Upper lobe of right lung (tissue), 1 donor: ENCODE results near the gene DYNLRB1. TPM values are rescaled to one million over a fixed set of nuclear protein-coding genes. Genes with fewer than 3 reads are reported as not detected.

Experiments used
- ATAC-seq: fragments of 200-7000 bp; cut with Tn5 transposase; one replicate; pipeline ENCODE4 v1.9.1; 2020; ENCODE audit warnings: mild to moderate bottlenecking, moderate library complexity
- DNase-seq: peaks from one replicate; pipeline ENCODE4 v3.0.0-alpha.2; 2020
- H3K27ac ChIP-seq: fragments of 200-600 bp; one replicate; pipeline ENCODE4 v1.8.0; 2022
- H3K27me3 ChIP-seq: fragments of 200-600 bp; one replicate; pipeline ENCODE4 v1.8.0; 2022; ENCODE audit warnings: mild to moderate bottlenecking
- H3K36me3 ChIP-seq: fragments of 200-600 bp; one replicate; pipeline ENCODE4 v1.8.0; 2022
- H3K4me1 ChIP-seq: fragments of 200-600 bp; one replicate; pipeline ENCODE4 v1.8.0; 2022
- H3K4me3 ChIP-seq: fragments of 200-600 bp; one replicate; pipeline ENCODE4 v1.8.0; 2022; ENCODE audit warnings: mild to moderate bottlenecking
- H3K9me3 ChIP-seq: fragments of 200-600 bp; one replicate; pipeline ENCODE4 v1.8.0; 2022
- intact Hi-C: fragments of 100-400 bp; cut with DNase I; formaldehyde crosslinking; loops from one replicate; pipeline ENCODE4 v1.11.0; 2022
- total RNA-seq: library from RNA; stranded (reverse); fragmentation: NEBNext Ultra II Directional; extraction: Animal tissue kit (Norgen Biotek cat#: 25700); gene quantifications from one replicate; pipeline ENCODE4 v1.2.1, GENCODE V29; 2021
- TF ChIP-seq, protein P1 (sequence below): fragments of 200-600 bp; IDR thresholded peaks from one replicate; pipeline ENCODE4 v1.8.0; 2022; ENCODE audit warnings: antibody characterized with exemption
- donor health status: DM: no; HTN: yes; CAD: no; lungs with severe emphysema.

Gene DYNLRB1
- total RNA-seq, 1 donor from 2014 or later = 146 TPM

DNA sequence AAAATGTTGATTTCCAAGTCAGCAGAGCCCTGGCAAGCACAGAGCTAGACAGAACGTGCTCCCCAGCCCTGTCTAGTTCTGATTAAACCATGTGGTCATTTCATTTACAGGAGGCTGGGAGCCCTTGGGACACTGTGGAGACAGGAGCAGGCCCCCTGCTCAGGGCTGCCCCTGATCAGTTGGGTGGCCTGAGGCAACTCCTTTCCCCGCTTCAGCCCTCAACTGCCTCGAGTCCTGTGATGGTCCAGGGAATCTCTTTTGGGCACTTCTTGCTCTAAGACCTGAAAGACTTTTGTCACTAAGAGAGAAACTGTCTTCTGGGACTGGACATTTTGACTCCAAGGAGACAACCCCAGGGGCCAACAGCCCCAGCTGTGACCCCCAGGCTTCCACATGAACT, 13.5 kb downstream of the DYNLRB1 start:
- ATAC-seq (no peak), DNase-seq (no peak)
- intact Hi-C loops = no loop called here
- TF ChIP-seq, protein P1, sequence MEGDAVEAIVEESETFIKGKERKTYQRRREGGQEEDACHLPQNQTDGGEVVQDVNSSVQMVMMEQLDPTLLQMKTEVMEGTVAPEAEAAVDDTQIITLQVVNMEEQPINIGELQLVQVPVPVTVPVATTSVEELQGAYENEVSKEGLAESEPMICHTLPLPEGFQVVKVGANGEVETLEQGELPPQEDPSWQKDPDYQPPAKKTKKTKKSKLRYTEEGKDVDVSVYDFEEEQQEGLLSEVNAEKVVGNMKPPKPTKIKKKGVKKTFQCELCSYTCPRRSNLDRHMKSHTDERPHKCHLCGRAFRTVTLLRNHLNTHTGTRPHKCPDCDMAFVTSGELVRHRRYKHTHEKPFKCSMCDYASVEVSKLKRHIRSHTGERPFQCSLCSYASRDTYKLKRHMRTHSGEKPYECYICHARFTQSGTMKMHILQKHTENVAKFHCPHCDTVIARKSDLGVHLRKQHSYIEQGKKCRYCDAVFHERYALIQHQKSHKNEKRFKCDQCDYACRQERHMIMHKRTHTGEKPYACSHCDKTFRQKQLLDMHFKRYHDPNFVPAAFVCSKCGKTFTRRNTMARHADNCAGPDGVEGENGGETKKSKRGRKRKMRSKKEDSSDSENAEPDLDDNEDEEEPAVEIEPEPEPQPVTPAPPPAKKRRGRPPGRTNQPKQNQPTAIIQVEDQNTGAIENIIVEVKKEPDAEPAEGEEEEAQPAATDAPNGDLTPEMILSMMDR = no peak
- Histone ChIP-seq H3K9me3 (no peaks in the 10 kb centered on the region), H3K27ac (no peak overlapping the region), H3K4me3 (no peak overlapping the region), H3K36me3 (peaks cover 74% of the 10 kb centered on the region), H3K4me1 (peaks cover 39% of the 10 kb centered on the region), H3K27me3 (no peaks in the 10 kb centered on the region)

DNA sequence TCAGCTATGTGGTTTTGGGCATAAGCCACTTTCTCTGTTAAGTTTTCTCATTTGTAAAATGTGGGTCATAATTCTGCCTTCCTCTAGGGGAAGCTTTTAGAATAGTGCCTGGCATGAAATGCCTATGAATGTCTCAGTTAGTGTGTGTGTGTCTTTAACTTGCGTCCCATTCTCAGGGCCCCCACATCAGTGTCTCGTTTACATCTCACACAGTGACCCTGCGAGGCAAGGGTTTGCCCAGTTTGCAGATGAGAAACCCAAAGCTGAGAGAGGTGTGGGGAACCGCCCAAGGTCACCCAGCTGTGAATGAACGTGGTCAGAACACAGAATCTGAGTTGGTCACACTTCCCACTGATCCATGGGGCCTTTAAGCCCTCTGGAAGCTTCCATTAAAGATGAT, 14.1 kb downstream of the DYNLRB1 start:
- no peak overlapping the region for H3K27ac ChIP-seq
- TF ChIP-seq, protein P1 = no peak
- intact Hi-C loops = no loop called here
- H3K4me3 ChIP-seq = no peak overlapping the region
- no peak for ATAC-seq
- peaks cover 33% of the 10 kb centered on the region for H3K4me1 ChIP-seq
- H3K27me3 ChIP-seq = no peaks in the 10 kb centered on the region
- no peaks in the 10 kb centered on the region for H3K9me3 ChIP-seq
- no peak for DNase-seq
- peaks cover 80% of the 10 kb centered on the region for H3K36me3 ChIP-seq

DNA sequence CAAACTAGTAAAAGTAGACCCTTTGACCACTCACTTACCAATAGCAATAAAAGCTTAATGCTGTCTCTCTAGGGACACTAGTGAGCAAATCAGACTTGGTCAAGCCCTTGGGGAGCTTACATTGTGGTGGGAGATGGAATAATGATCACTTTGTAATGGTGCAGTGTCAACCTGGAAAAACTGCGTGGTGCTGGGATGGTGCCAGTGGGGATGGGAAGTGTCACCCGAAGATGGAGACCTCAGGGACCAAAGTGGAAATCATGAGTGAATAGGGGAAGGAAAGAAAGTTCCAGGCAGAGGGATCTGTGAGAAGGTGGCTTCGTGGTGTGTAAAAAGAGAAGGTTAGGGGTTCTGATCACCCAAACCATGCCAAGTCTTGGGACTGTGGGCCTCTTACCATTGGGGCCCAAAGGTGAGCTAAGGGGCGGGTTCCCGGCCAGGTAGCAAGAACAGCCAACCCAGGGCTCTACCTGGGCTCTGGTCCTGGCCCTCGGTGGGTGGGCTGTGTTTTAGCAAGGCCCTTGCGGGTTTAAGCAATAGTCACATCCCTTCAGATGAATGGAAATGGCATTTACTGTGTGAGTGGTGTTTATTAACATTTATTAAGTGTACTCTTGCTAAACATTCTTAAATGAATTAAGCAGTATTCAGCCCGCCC, 15.5 kb downstream of the DYNLRB1 start:
- no peaks in the 10 kb centered on the region for H3K27me3 ChIP-seq
- H3K9me3 ChIP-seq = no peaks in the 10 kb centered on the region
- H3K27ac ChIP-seq = no peak overlapping the region
- H3K4me3 ChIP-seq = no peak overlapping the region
- intact Hi-C loops = no loop called here
- peaks cover 89% of the 10 kb centered on the region for H3K36me3 ChIP-seq
- TF ChIP-seq, protein P1 = no peak
- peaks cover 19% of the 10 kb centered on the region for H3K4me1 ChIP-seq
- no peak for DNase-seq
- no peak for ATAC-seq

DNA sequence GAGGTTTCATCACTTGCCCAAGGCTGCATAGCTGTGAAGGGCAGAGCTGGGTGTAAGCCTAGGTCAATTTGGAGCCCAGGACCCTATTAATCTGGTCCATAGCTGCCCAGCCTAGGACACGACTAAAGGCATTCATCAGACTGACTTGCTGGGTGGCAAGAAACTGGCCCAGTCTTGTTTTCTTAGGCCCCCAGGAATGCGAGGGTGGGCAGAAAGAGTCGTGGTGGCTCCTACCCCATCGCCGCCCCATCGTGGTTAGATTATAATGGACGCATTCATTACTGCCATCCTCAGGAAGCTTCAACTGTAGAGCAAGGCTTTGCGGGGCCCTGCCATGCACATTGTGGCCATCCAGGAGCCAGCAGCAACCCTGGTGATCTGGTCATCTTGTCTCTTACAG, 16.1 kb downstream of the DYNLRB1 start:
- intact Hi-C loops = no loop called here
- no peaks in the 10 kb centered on the region for H3K9me3 ChIP-seq
- ATAC-seq = no peak
- no peak overlapping the region for H3K27ac ChIP-seq
- TF ChIP-seq, protein P1 = no peak
- peaks cover 14% of the 10 kb centered on the region for H3K4me1 ChIP-seq
- peaks cover 89% of the 10 kb centered on the region for H3K36me3 ChIP-seq
- H3K27me3 ChIP-seq = no peaks in the 10 kb centered on the region
- H3K4me3 ChIP-seq = no peak overlapping the region
- no peak for DNase-seq

DNA sequence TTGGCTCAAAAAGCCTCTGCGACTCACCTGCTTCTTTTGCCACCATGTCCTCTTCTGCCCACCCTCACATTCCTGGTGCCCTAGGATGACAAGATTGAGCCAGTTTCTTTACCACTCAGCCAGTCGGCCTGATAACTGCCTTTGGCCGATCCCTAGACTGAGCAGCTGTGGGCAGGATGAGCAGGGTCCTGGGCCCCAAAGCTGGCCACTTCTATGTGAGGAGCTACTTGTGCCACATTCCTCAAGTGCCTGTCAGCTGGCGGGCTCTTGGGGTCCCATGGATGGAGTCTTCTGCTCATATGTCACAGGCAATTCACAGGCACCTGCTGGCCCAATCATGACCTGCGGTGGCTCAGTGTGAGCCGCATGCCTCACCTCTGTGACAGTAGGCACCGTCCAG, 16.5 kb downstream of the DYNLRB1 start:
- Histone ChIP-seq H3K27ac (no peak overlapping the region), H3K27me3 (no peaks in the 10 kb centered on the region), H3K4me3 (no peak overlapping the region), H3K9me3 (no peaks in the 10 kb centered on the region), H3K36me3 (peaks cover 89% of the 10 kb centered on the region), H3K4me1 (peaks cover 14% of the 10 kb centered on the region)
- TF ChIP-seq, protein P1 = no peak
- ATAC-seq = no peak
- intact Hi-C loops = no loop called here
- DNase-seq = no peak
